Brain microvascular endothelial cell (primary cell): Measurements from ENCODE around the gene ARMC9.
"Not testable (repeated sequence)": the region's sequence is repeated elsewhere in the genome, so short reads cannot be mapped to it uniquely, and the experiment has no call there.

Experiments used
- DNase-seq: peaks from one replicate; pipeline ENCODE4 v3.0.0-alpha.2; 2020
- H3K27ac ChIP-seq: fragments of 250-450 bp; sonication (Bioruptor Pico); 2 replicates; pipeline ENCODE4 v1.5.1; 2020; ENCODE audit warnings: mild to moderate bottlenecking, moderate library complexity
- H3K27me3 ChIP-seq: fragments of 250-450 bp; sonication (Bioruptor Pico); replicated peaks from 2 replicates; pipeline ENCODE4 v1.5.1; 2020; ENCODE audit warnings: mild to moderate bottlenecking
- H3K36me3 ChIP-seq: fragments of 250-450 bp; sonication (Bioruptor Pico); replicated peaks from 2 replicates; pipeline ENCODE4 v1.5.1; 2020; ENCODE audit warnings: mild to moderate bottlenecking
- H3K4me3 ChIP-seq: 2 replicates; pipeline ENCODE4 v1.5.1; 2011; ENCODE audit warnings: low read depth, mild to moderate bottlenecking, control low read depth, low read length, moderate library complexity
- in situ Hi-C: cut with HindIII; loops from 2 replicates; pipeline ENCODE4 v1.10.0; 2017; ENCODE audit warnings: low sequenced_read_pairs, low pct_ligation_motif_present
- TF ChIP-seq, protein P1 (sequence below): IDR thresholded peaks from 2 replicates; pipeline ENCODE4 v1.5.1; 2011; ENCODE audit warnings: low read depth, mild to moderate bottlenecking, moderate library complexity, low read length, control low read depth, inconsistent platforms; ENCODE audit errors: missing control alignments

Gene ARMC9

DNA sequence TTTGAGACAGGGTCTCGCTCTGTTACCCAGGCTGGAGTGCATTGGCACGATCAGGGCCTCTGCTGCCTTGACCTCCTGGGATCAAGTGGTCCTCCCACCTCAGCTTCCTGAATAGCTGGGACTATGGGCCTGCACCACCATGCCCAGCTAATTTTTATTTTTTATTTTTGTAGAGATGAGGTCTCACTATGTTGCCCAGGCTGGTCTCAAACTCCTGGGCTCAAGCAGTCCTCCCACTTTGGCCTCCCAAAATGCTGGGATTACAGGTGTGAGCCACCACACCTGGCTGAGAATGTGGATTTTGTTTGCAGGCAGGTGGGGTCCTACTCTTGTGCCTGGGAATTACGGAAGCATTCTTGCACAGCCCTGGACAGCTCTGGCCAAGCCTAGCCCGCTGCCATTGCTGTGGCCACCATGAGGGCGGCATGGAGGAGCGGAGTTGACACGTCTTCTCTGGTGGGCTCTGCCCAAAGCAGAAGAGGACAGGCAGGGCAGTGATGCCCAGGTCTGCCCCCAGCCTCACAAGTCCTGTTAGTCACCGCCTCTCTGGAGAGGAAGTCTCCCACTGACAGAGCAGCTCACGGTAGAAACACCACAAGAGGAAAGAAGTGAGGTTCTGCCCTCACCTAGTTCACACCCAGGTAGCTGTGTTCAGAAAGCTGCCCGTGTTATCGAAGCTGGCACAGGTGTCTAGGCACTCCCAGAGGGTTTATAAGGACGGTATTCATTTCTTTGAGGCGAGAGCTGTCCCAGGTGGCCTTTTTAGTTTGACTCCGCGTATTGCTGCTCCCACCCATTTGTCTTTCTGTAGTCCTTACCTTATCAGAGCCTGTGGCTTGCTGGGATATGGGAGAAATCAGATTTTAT lies 46.2 kb downstream of the ARMC9 start:
- peaks cover 32% of the 10 kb centered on the region for H3K36me3 ChIP-seq
- TF ChIP-seq, protein P1, sequence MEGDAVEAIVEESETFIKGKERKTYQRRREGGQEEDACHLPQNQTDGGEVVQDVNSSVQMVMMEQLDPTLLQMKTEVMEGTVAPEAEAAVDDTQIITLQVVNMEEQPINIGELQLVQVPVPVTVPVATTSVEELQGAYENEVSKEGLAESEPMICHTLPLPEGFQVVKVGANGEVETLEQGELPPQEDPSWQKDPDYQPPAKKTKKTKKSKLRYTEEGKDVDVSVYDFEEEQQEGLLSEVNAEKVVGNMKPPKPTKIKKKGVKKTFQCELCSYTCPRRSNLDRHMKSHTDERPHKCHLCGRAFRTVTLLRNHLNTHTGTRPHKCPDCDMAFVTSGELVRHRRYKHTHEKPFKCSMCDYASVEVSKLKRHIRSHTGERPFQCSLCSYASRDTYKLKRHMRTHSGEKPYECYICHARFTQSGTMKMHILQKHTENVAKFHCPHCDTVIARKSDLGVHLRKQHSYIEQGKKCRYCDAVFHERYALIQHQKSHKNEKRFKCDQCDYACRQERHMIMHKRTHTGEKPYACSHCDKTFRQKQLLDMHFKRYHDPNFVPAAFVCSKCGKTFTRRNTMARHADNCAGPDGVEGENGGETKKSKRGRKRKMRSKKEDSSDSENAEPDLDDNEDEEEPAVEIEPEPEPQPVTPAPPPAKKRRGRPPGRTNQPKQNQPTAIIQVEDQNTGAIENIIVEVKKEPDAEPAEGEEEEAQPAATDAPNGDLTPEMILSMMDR = no peak

DNA sequence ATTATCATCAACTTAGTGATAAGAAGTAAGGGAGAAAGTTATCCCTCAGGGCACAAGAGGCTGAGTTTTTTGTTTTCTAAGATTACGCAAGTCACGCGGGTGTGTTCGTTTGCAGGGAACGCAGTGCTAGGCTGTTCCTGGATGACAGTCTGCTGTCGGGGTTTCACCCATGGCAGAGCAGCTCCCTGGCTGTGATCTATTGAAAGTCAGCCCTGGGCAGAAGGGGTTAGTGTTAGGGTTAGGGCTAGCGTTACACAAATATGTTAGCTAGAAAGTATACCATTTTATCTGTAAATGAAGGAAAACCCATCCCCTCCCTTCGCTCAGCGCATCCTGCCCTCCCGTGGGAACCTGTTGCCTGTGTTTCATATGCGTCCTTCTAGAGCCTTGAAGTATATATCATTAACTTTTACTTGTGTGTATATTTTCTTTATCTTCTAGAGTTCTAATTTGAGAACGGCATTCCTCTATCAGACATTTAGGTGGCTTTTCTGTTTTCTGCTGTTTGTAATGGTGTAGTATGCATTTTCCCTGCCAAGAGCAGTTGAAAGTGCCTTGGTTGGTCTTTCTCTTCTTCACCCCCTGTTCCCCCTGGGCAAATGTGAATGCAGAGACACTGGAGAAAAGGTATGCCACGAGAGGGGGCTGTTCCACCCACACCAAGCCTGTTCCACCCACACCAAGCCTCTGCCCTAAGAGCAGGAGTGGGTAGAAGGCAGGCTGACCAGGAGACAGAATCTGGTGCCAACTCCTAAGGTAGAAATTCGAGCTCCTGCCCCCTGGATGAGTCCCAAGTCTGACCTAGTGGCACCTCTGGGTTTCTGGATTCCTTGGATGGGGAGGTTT lies 47.0 kb downstream of the ARMC9 start:
- in situ Hi-C loops = no loop called here
- Histone ChIP-seq H3K4me3 (no peak overlapping the region), H3K27ac (no peak overlapping the region), H3K27me3 (no peaks in the 10 kb centered on the region), H3K36me3 (peaks cover 31% of the 10 kb centered on the region)
- no peak for DNase-seq
- TF ChIP-seq, protein P1 = peak; percentile 26

More for the DNA sequence above, 46.2 kb downstream of the ARMC9 start:
- no peak overlapping the region for H3K27ac ChIP-seq
- no peak for DNase-seq
- no peak overlapping the region for H3K4me3 ChIP-seq
- in situ Hi-C loops = no loop called here
- H3K27me3 ChIP-seq = no peaks in the 10 kb centered on the region

DNA sequence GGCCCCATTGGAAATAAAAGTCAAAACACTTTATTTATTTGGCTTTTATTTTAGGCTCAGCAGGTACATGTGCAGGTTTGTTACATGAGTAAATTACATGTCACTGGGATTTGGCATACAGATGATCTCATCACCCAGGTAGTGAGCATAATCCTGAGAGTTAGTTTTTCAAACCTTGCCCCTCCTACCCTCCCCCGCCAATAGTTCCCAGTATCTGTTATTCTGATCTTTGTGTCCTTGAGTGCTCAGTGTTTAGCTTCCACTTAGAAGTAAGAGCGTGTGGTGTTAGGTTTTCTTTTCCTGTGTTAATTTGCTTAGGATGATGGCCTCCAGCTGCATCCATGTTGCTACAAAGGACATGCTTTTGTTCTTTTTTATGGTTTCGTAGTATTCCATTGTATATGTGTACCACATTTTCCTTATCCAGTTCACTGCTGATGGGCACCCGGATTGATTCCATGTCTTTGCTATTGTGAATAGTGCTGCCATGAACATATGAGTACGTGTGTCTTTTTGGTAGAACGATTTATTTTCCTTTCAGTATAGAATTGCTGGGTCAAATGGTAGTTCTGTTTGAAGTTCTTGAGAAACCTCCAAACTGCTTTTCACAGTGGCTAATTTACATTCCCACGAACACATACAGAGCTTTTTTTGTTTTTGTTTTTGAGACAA lies 47.9 kb downstream of the ARMC9 start:
- DNase-seq = no peak
- TF ChIP-seq, protein P1 = no peak
- Histone ChIP-seq H3K4me3 (no peak overlapping the region), H3K27me3 (no peaks in the 10 kb centered on the region), H3K27ac (no peak overlapping the region), H3K36me3 (peaks cover 25% of the 10 kb centered on the region)
- in situ Hi-C loops = no loop called here

DNA sequence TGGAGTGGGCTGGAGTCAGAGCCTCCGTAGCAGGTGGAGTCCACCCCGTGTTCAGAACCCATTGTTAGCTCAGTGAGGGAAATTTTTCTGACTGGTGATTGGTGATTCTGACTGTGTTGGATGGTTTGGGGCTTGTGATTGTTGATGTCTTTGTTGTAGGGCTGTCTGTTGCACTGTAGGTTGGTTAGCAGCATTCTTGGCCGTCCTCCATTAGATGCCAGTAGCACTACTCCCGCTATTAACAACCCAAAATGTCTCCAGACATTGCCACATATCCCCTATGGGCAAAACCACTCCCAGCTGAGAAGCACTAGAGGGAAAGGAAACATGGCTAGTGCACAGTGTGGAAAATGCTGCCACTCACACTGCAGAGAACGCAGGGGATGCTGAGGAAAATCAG lies 51.7 kb downstream of the ARMC9 start:
- no peak for DNase-seq
- peaks cover 28% of the 10 kb centered on the region for H3K36me3 ChIP-seq
- TF ChIP-seq, protein P1 = no peak
- H3K27ac ChIP-seq = no peak overlapping the region
- H3K4me3 ChIP-seq = no peak overlapping the region
- in situ Hi-C loops = no loop called here
- H3K27me3 ChIP-seq = no peaks in the 10 kb centered on the region

DNA sequence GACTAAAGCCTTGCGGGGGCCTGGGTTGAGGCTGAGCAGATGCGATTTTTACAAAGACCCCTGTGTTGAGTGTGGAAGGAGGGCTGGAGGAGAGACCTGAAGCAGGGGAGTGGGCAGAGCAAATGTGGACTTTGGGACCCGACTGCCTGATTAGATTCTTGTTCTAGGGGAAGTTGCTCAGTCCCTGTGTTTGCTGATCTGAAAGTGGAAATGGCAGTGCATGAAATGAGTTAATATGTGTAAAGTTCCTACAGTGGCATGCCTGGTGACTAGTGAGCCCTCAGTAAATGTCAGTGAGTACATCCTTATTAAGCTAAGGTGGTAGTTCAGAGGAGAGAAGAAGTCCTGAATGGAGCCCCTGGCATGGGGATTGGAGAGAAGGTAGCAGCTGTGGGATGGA lies 52.3 kb downstream of the ARMC9 start:
- Histone ChIP-seq H3K36me3 (peaks cover 26% of the 10 kb centered on the region), H3K27me3 (no peaks in the 10 kb centered on the region), H3K4me3 (no peak overlapping the region), H3K27ac (no peak overlapping the region)
- in situ Hi-C loops = no loop called here
- TF ChIP-seq, protein P1 = no peak
- DNase-seq = no peak

DNA sequence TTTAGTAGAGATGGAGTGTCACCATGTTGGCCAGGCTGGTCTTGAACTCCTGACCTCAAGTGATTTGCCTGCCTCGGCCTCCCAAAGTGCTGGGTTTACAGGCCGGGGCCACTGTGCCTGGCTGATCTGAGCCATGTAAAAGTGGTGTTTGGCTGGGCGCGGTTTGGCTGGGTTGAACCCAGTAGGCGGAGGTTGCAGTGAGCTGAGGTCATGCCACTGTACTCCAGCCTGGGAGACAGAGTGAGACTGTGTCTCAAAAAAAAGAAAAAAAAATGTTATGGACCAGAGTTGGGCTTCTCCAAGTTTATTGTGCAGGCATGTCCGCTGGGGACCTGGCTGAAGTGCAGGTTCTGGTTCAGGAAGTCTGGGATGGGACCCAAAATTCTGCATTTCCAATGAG lies 54.9 kb downstream of the ARMC9 start:
- in situ Hi-C loops, H3K4me3 ChIP-seq: not testable (repeated sequence)

More for the DNA sequence above, 54.9 kb downstream of the ARMC9 start:
- H3K27ac ChIP-seq, H3K27me3 ChIP-seq, DNase-seq: not testable (repeated sequence)
- peaks cover 29% of the 10 kb centered on the region for H3K36me3 ChIP-seq
